ENCODE measurements around the gene SELENOM. TPM values are rescaled to one million over a fixed set of nuclear protein-coding genes. Genes with fewer than 3 reads are reported as not detected.
"Not testable (repeated sequence)": the region's sequence is repeated elsewhere in the genome, so short reads cannot be mapped to it uniquely, and the experiment has no call there.

Gene SELENOM
- total RNA-seq, 4 donors from 2014 or later = 31.4 to 89.1 (median 43.7) TPM

- H3K4me1 ChIP-seq = peaks cover 4 to 57% (median 7%) of the 10 kb centered on the region in 4 donors
- no peaks in the 10 kb centered on the region for H3K9me3 ChIP-seq
- peak overlapping the region; percentile 56 to 85 (median 68) for H3K4me3 ChIP-seq
- H3K27ac ChIP-seq = peak overlapping the region; percentile 75 to 94 (median 85)
- no peak for DNase-seq
- no peaks in the 10 kb centered on the region for H3K27me3 ChIP-seq
- TF ChIP-seq, protein P1, sequence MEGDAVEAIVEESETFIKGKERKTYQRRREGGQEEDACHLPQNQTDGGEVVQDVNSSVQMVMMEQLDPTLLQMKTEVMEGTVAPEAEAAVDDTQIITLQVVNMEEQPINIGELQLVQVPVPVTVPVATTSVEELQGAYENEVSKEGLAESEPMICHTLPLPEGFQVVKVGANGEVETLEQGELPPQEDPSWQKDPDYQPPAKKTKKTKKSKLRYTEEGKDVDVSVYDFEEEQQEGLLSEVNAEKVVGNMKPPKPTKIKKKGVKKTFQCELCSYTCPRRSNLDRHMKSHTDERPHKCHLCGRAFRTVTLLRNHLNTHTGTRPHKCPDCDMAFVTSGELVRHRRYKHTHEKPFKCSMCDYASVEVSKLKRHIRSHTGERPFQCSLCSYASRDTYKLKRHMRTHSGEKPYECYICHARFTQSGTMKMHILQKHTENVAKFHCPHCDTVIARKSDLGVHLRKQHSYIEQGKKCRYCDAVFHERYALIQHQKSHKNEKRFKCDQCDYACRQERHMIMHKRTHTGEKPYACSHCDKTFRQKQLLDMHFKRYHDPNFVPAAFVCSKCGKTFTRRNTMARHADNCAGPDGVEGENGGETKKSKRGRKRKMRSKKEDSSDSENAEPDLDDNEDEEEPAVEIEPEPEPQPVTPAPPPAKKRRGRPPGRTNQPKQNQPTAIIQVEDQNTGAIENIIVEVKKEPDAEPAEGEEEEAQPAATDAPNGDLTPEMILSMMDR (IDR thresholded peaks at IDR 0.05) = no peak
- TF ChIP-seq POLR2A (IDR thresholded peaks at IDR 0.05) = peak in 1 of 2 donors; percentile 19
- no peaks in the 10 kb centered on the region for H3K36me3 ChIP-seq
These were observed 27.1 kb downstream of the SELENOM start for GRCh38 chr22:31080164-31080847.

DNA sequence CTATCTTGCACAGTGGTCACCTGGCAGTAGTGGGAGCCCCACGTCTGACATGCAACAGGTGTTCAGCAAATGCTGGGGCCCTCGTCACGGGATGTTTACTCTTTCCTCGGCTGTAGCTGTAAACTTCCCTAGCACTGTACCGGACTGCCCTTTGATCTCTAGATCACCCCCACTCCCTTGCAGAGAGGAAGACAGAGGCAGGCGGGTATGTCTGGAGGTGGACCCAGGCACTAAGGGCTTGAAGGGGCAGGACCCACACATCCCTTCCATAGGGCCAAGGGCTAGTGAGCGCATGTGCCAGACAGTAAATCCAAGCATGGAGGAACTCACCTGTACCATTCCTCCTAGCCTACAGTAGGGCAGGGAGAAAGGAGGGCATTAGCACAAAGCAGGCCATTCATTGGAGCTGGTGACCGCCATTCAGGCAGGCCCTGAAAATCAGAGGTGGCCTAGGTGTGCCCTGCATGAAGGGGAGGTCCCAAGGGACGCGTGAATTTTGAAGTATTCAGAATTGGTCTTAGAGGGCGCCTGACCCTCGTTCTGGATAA, 28.2 kb downstream of the SELENOM start:
- no peak for TF ChIP-seq POLR2A (IDR thresholded peaks at IDR 0.05)
- TF ChIP-seq, protein P1 (IDR thresholded peaks at IDR 0.05) = no peak
- peak in 2 of 3 donors; percentile 75 to 78 for DNase-seq
- Histone ChIP-seq H3K27me3 (no peaks in the 10 kb centered on the region), H3K4me1 (peaks cover 2 to 53% (median 6%) of the 10 kb centered on the region in 4 donors), H3K27ac (peak overlapping the region in 3 of 4 donors; percentile 31 to 93 (median 73)), H3K4me3 (no peak overlapping the region), H3K36me3 (no peaks in the 10 kb centered on the region), H3K9me3 (no peaks in the 10 kb centered on the region)

DNA sequence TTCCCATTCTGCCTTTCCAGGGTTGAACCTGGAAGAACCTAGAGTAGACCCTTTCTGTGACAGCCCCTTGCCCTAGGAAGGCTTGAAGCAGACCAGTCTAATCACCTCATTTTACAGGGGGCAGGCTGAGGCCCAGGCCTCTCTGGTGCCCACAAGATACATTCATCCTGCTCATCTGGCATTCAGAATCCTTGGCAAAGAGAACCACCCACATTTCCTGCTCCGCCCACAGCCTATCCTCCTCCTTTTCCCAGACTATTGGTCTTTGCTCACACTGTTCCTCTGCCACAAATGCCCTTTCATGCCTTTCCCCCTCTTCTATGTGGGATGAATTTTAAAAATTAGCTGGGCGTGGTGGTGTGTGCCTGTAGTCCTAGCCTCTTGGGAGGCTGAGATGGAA, 29.0 kb downstream of the SELENOM start:
- not testable (repeated sequence) for H3K9me3 ChIP-seq, H3K27me3 ChIP-seq, H3K4me3 ChIP-seq, H3K36me3 ChIP-seq, DNase-seq
- peak overlapping the region in 3 of 4 donors; percentile 31 to 93 (median 73) for H3K27ac ChIP-seq
- peaks cover 0 to 45% (median 0%) of the 10 kb centered on the region in 4 donors for H3K4me1 ChIP-seq

DNA sequence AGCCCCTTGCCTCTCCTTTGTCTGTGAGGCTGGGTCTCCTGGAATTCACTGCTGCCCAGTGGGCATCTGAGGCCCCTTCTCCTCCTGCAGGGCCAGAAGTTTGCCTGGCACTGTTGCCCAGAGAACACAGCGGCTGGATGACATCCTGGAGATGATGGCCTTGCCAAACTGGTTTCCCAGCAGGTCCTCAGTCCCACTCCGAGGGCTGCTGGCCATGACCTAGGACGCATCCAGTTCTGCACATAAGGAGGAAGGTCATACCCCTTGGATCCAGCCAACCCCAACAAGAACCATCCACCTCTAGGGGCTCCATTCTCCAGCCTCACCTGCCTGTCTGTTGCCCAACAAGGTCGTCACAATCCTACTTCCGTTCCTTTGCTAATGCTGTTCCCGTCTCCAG, 29.7 kb downstream of the SELENOM start:
- no peak overlapping the region for H3K4me3 ChIP-seq
- no peaks in the 10 kb centered on the region for H3K36me3 ChIP-seq
- H3K4me1 ChIP-seq = peaks cover 0 to 38% (median 0%) of the 10 kb centered on the region in 4 donors
- no peaks in the 10 kb centered on the region for H3K9me3 ChIP-seq
- H3K27ac ChIP-seq = peak overlapping the region in 1 of 4 donors; percentile 93
- H3K27me3 ChIP-seq = no peaks in the 10 kb centered on the region
- no peak for DNase-seq
- TF ChIP-seq, protein P1 (IDR thresholded peaks at IDR 0.05) = no peak

- Histone ChIP-seq H3K27me3 (no peaks in the 10 kb centered on the region), H3K27ac (peak overlapping the region; percentile 42 to 74 (median 68)), H3K4me1 (peaks cover 0 to 24% (median 0%) of the 10 kb centered on the region in 4 donors), H3K36me3 (no peaks in the 10 kb centered on the region), H3K9me3 (no peaks in the 10 kb centered on the region), H3K4me3 (no peak overlapping the region)
- DNase-seq = peak in 2 of 3 donors; percentile 22 to 74
- TF ChIP-seq, protein P1 (IDR thresholded peaks at IDR 0.05) = no peak
- no peak for TF ChIP-seq POLR2A (IDR thresholded peaks at IDR 0.05)
These were observed 31.4 kb downstream of the SELENOM start for GRCh38 chr22:31075961-31076360.

DNA sequence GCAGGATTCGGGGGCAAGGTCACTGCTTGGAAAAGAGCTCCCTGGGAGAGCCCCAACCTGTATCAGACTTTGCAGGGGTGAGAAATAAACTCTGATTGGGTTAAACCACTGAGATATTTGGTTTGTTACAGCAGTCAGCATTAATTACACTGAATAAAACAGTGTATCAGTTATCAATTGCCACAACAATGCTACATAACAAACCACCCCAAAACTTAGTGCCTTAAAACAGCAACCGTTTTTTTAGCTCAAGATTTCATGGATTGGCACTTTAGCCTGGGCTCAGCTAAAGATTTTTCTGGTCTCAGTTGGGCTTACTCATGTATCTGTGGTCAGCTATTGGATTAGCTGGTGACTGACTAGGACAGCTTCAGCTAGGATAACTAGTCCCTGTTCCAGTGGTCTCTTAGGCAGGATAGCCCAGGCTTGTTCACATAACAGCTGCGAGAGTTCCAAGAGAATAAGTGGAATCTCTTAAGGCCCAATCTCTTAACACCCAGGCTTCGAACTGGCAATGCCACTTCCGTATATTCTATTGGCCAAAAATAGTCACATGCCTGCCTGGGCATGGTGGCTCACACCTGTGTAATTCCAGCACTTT, 33.7 kb downstream of the SELENOM start:
- H3K27ac ChIP-seq, H3K9me3 ChIP-seq, H3K36me3 ChIP-seq, H3K4me3 ChIP-seq, H3K4me1 ChIP-seq, H3K27me3 ChIP-seq, DNase-seq: not testable (repeated sequence)

GRCh38 chr22:31073125-31073524, 34.2 kb downstream of the SELENOM start:
- H3K36me3 ChIP-seq, H3K27ac ChIP-seq, H3K27me3 ChIP-seq: not testable (repeated sequence)

GRCh38 chr22:31069691-31070314, 37.6 kb downstream of the SELENOM start:
- DNase-seq, H3K9me3 ChIP-seq, H3K27me3 ChIP-seq, H3K36me3 ChIP-seq, H3K4me1 ChIP-seq, H3K4me3 ChIP-seq, H3K27ac ChIP-seq: not testable (repeated sequence)

More at GRCh38 chr22:31073125-31073524, 34.2 kb downstream of the SELENOM start:
- not testable (repeated sequence) for H3K9me3 ChIP-seq, H3K4me3 ChIP-seq, DNase-seq, H3K4me1 ChIP-seq
